ENCODE measurements around the gene SPDYE1.
"Not testable (repeated sequence)": the region's sequence is repeated elsewhere in the genome, so short reads cannot be mapped to it uniquely, and the experiment has no call there.

DNA sequence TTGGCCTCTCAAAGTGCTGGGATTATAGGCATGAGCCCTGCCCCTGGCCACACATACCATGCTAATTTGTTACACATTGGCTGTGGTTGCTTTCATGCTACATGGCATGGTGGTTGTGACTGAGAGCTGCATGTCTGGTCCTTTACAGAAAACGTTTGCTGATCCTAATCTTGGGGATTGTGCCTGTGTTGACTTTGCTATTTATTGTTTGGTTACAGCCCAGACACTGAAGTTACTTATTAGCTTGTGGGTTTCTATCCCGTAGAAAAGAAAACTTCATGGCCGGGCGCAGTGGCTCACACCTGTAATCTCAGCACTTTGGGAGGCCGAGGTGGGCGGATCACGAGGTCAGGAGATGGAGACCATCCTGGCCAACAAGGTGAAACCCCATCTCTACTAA lies 24.4 kb downstream of the SPDYE1 start:
- not testable (repeated sequence) for TF ChIP-seq CTCF, POLR2A (IDR thresholded peaks at IDR 0.05)

All from uterus (tissue), 2 donors.